Measurements from ENCODE around the gene ZNF682.
"Not testable (repeated sequence)": the region's sequence is repeated elsewhere in the genome, so short reads cannot be mapped to it uniquely, and the experiment has no call there.

DNA sequence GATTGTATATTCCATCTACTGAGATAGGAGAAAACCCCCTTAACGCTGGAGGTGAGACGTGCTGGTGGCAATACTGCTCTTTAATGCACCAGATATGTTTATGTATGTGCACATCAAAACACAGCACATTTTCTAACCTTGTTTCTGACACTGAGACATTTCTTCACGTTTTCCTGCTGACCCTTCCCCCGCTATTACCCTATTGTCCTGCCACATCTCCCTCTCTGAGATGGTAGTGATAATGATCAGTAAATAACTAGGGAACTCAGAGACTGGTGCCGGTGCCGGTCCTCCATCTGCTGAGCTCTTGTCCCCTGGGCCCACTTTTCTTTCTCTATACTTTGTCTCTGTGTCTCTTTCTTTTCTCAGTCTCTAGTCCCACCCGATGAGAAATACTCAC is 43.6 kb upstream of the ZNF682 start:
- TF ChIP-seq SUZ12 (IDR thresholded peaks at IDR 0.05); BHLHE40 (IDR thresholded peaks at IDR 0.05; ENCODE audit: borderline replicate concordance); SP1 (IDR thresholded peaks at IDR 0.05); ARNT (IDR thresholded peaks at IDR 0.05); NFRKB (IDR thresholded peaks at IDR 0.05); FOXM1 (IDR thresholded peaks at IDR 0.05; ENCODE audit: borderline replicate concordance); HDGF (IDR thresholded peaks at IDR 0.05; ENCODE audit: borderline replicate concordance); ELF4 (IDR thresholded peaks at IDR 0.05); FOXA1 (IDR thresholded peaks at IDR 0.05): not testable (repeated sequence)

All from HEK293T (cell line).